ENCODE measurements around the gene CAST.

CAST gene

DNA sequence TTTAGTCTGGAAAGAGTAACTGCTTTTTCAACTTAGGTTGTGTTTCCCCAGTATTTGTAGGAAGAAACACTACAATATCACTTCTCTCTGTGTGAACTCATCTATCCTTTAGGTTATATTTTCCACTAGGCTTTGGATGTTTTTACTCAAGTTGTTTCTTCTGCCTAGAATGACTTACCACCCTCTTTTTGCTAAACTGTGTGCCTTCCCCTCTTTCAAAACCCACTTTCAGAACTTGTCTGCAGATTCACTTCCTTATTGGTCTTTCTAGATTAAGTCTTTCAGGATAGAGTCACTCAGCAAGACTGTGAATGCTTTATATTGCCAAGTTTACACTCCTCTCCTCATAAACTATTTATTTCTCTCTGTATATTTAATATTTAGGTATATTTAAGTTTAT is 14.2 kb upstream of the CAST start:
- no peak for DNase-seq

DNA sequence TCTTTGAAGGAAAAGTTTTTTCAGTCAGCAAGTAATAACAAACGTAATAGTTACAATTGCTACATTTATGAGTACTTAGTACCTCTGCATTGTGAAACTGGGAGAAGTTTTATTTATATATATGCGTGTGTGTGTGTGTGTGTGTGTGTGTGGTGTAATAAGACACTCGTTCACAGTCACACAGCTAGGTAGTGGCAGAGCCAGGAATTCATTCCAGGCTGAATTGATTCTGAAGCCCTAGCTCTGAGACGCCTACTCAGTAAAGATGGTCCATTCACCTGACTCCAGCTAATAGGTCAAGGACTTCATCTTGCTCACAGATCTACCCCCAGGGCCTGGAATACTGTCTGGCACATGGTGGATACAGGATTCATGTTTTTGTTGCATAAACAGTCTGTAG is 13.6 kb upstream of the CAST start:
- DNase-seq = no peak

GRCh38 chr5:96649251-96649662 is 12.9 kb upstream of the CAST start:
- DNase-seq = no peak

DNA sequence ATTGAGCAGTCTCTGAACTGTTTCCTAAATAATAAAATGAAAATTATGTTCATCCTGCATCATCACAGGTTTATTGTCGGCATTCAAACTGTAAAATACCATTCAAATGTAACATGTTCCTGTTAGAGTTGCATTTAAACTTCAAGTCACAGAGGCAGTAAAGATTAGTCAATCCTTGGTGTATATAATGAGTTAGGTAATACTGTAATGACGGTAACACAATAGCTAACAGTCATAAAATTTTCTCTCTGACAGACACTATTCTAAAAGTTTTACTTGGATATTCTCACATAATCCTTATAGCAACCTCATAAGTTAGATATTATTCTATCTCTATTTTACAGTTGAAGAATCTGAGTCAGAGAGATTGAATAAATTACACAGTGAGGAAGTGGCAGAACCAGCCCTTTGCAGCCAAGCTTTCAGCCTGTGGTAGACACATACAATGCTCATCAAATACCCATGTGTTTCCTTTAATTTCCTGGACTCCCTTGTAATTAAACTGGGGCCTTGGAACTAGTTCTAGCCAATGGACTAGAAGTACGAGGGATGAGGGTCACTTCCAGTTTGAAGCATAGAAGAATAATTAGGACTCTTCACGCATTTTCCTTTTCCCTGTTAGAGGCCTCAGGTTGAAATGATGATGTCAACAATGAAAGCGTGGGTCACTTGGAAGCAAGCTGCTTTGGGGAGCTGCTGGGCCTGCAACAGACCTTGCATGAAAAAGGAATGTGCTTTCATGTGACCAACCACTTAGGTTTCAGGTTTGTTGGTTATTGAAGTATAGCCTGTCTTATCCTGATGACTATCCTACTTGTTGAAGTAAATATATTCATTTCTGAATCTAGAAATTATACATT is 12.3 kb upstream of the CAST start:
- peak; percentile 14 for DNase-seq

DNA sequence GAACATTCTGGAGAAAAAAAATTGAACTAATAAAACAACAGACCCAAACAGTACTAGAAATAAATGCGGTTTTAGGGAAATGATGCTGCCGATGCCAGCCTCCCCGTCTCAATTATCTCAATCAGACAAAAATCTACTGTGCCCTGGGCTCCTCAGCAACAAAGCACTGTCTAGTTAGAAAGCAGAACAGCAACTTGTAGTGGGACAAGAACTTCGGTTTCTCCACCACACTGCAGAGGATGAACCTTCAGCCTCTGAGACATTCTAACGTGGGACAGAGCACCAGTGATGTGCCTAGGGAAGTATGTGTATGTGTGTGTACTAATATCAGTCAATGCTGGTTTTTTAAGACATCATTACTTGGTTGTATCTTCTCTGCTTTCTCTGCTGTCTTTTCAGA is 11.1 kb upstream of the CAST start:
- DNase-seq = no peak

- DNase-seq = no peak
Observed at GRCh38 chr5:96651948-96652753, 10.0 kb upstream of the CAST start.

GRCh38 chr5:96652769-96653454 is 9.3 kb upstream of the CAST start:
- no peak for DNase-seq

DNA sequence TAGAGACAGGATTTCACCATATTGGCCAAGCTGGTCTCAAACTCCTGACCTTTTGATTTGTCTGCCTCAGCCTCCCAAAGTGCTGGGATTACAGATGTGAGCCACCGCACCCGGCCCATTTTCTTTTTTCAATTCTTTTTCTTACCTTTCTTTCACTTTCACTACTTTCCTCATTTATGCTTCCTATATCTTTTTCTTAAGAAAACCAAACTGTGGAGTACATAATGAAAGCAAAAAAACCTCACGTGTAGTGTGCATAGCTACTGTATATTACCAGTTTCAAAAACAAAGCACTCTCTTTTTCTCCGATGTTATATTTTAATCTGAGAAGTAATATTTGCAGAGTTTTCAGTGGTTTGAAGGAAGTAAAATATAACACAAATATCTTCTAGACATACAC is 8.0 kb upstream of the CAST start:
- DNase-seq = no peak

- no peak for DNase-seq
Observed at GRCh38 chr5:96655085-96655484, 7.1 kb upstream of the CAST start.

- no peak for DNase-seq
Observed at GRCh38 chr5:96655506-96655905, 6.7 kb upstream of the CAST start.

GRCh38 chr5:96657068-96657467 is 5.1 kb upstream of the CAST start:
- DNase-seq = no peak

- DNase-seq = no peak
Observed at GRCh38 chr5:96658272-96658671, 3.9 kb upstream of the CAST start.

GRCh38 chr5:96659170-96659569 is 3.0 kb upstream of the CAST start:
- DNase-seq = no peak

DNA sequence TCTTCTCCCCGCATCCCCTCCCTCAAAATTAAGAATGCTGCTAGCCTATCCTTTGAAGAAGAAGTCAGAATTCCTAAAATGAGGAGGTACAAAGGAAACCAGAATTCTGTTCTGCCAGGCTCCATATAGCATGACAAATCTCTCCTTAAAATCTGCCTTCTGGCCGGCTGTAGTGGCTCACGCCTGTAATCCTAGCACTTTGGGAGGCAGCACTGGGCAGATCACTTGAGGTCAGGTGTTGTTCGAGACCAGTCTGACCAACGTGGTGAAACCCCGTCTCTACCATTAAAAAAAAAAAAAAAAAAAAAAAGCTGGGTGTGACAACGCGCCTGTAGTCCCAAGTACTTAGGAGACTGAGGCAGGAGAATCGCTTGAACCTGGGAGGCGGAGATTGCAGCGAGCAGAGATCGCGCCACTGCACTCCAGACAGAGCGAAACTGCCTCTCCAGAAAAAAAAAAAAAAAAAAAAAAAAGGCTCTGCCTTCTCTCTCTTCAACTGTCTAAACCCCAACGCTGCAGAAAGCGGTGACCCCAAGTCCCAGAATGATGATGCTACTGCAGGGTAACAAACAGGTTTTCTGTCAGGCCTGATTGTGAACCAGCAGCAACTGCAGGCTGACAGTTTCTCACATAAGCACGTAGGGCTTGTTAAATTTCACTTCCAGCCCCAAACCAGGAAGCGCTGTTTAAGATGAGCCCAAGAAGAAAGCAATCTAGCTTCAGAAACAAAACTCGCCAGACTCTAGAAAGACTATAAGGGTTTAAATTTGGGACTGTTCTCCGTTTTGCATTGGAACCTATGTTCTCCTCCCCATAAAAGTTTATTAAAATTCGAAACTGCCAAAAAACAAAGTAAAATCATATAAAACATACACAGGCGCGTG is 963 bp upstream of the CAST start:
- DNase-seq = peak; percentile 70

- peak; percentile 88 for DNase-seq
Observed at GRCh38 chr5:96662725-96663518, 746 bp downstream of the CAST start.

DNA sequence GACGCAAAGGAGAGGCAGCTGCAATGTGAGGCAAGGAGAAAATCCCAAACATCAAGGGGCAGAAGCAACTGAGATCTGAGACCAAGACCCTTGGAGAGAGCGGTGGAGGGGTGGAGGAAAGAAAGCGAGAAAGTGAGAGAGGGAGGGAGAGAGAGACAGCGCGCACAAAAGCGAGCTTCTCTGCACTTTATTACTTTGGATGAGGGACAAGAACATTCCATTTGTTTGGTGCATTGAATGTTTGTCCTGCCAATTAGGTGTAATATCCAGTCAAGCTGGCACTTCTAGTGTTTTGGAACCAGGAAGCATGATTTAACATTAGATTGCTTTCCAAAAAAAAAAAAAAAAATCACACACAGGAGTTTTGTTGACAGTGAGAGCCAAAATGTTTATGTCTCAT is 1.4 kb downstream of the CAST start:
- no peak for DNase-seq

GRCh38 chr5:96664669-96665068 is 2.5 kb downstream of the CAST start:
- DNase-seq = no peak

- DNase-seq = no peak
Observed at GRCh38 chr5:96668725-96669124, 6.5 kb downstream of the CAST start.

- DNase-seq = no peak
Observed at GRCh38 chr5:96669909-96670308, 7.7 kb downstream of the CAST start.

DNA sequence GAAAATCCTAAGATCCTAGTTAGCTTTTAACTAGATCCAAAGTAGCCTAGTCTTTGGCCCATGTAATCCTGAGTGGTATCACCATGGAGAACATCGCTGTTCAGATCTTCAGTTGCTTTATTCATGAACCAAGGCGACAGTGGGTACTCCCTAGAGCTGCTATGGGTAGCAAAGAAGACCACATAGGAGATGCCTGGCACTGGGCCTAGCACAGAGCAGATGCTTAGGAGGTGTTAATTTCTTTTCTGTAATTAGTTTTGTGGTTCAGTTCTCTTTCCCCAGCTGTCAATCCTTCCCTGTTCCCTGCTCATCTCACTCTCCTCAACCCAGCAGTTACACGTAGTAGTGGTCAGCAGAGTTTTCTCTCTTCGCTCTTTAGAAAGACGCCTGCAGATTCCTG is 9.3 kb downstream of the CAST start:
- DNase-seq = no peak

DNA sequence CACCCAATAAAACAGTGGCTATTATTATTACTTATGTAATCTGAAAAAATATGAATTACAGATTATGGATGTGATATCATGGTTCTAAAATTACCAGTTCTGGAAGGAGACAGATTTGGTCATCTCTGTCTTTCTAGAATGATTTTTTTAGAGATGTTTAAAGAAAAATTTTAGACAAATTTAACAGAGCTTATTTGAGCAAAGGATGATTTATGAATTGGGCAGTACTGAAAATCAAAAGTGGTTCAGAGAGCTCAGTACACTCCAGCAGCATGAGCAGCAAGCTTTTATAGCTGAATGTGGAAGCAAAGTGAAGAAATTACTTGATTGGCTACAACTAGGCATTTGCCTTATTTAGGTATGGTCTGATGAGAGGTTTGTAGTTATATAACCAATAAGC is 11.0 kb downstream of the CAST start:
- no peak for DNase-seq

GRCh38 chr5:96675882-96676281 is 13.7 kb downstream of the CAST start:
- DNase-seq = no peak
